Measurements from ENCODE around the gene MEX3B. TPM values are rescaled to one million over a fixed set of nuclear protein-coding genes. Genes with fewer than 3 reads are reported as not detected.
"Not testable (repeated sequence)": the region's sequence is repeated elsewhere in the genome, so short reads cannot be mapped to it uniquely, and the experiment has no call there.

Gene MEX3B
- total RNA-seq, 2 experiments from 2014 or later = 0.51 to 0.75 TPM

DNA sequence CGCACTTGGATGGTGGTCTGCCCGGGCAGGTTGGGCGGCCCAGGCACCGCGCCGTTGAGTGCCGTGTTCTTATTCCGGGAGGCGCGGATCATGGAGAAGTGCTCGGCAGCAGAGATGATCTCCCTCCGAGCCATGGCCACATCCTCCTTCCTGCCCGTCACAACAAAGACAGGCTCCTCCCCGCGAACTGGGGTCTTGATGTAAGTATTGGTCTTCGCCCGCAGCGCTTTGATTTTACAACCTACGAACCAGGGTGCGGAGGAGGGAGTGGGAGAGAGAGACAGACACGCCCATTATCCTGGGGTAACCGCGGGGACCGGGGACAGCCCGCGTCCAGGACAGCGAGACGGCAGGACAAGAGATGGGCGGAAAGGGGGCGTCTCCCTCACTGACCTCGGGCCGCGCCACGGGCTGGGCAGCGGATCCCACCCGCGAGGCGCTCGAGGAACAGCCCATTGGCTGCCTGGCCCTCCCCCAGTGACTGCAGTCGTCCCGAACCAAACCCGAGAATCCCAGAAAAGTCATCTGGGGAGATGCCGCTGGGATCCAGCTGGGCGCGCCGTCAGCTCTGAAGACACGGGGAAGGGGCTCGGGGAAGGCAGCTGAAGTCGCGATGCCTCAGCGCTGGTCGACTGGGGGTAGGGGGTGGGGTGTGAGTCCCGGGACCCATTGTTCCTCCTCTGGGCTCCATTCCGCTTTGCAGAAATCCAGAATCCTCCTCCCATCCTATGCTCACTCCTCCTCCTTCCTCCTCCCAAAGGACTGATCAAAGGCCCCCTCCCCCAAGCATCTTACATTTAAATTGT is 1.2 kb downstream of the MEX3B start:
- peaks cover 12% of the 10 kb centered on the region for H3K4me1 Mint-ChIP-seq
- ATAC-seq (ENCODE audit: low read depth) (no peak), DNase-seq (peak; percentile 51)
- peak overlapping the region; percentile 91 for H3K4me3 Mint-ChIP-seq
- H3K9me3 Mint-ChIP-seq = no peaks in the 10 kb centered on the region
- H3K36me3 Mint-ChIP-seq = no peaks in the 10 kb centered on the region
- POLR2A ChIA-PET = no interaction called here
- H3K27ac Mint-ChIP-seq = peak overlapping the region; percentile 16
- peaks cover 30% of the 10 kb centered on the region for H3K27me3 Mint-ChIP-seq

DNA sequence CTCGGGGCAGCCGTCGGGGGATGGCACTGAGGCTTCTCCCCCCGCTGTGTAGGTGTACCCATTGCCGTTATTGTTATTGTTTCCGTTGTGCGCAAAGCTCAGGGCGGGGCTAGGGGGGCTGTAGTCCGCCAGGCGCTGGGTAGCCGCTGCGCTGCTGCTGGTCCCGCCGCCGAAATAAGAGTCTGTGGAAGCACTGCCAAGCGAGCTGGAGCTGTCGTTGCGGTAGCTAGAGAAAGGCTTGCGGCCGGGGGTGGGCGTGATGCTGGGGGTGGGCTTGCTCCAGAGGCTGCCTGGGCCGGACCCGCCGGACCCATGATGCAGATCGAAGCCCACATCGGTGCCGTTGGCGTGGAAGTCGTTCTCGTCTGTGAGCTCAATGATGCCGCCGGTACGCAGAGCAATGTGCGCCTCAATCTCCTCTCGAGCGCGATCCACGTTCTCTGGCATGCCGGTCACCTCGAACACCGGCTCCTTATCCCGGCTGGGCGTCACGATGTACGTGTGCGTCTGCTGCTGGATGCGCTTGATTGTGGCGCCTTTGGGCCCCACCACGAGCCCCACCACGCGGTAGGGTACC is 1.9 kb downstream of the MEX3B start:
- Mint-ChIP-seq H3K27ac (peak overlapping the region; percentile 16), H3K27me3 (peaks cover 24% of the 10 kb centered on the region), H3K4me3 (peak overlapping the region; percentile 91), H3K4me1 (peaks cover 12% of the 10 kb centered on the region), H3K9me3 (no peaks in the 10 kb centered on the region), H3K36me3 (no peaks in the 10 kb centered on the region)
- no peak for ATAC-seq (ENCODE audit: low read depth)
- DNase-seq = no peak
- POLR2A ChIA-PET = no interaction called here

DNA sequence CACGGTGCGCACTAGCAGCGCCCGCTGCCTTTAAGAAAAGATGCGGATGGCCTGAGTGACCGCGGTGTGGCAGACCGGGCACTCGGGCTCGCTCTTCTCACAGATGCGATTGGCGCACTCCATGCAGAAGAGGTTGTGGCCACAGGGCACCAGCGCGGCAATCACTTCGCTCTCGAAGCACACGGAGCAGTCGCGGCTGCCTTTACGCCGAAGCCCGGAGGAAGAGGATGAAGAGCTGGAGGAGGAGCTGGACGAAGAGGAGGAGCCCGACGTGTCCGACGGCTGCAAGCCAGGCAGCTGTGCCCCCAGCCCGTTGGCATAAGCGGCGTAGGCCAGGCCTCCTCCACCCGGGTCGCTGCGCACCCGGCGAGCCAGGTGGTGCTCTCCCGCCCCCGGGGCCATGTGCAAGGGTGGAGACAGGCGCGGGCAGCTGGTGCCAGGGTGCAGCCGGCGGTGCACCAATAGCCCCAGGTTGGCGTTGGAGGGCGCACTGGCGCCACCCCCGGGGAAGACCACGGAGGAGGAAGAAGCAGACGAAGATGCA is 2.6 kb downstream of the MEX3B start:
- Mint-ChIP-seq H3K4me3 (peak overlapping the region; percentile 37), H3K36me3 (no peaks in the 10 kb centered on the region), H3K27ac (no peak overlapping the region), H3K27me3 (peaks cover 17% of the 10 kb centered on the region), H3K4me1 (peaks cover 12% of the 10 kb centered on the region), H3K9me3 (no peaks in the 10 kb centered on the region)
- ATAC-seq (ENCODE audit: low read depth) (no peak), DNase-seq (no peak)
- POLR2A ChIA-PET = no interaction called here

DNA sequence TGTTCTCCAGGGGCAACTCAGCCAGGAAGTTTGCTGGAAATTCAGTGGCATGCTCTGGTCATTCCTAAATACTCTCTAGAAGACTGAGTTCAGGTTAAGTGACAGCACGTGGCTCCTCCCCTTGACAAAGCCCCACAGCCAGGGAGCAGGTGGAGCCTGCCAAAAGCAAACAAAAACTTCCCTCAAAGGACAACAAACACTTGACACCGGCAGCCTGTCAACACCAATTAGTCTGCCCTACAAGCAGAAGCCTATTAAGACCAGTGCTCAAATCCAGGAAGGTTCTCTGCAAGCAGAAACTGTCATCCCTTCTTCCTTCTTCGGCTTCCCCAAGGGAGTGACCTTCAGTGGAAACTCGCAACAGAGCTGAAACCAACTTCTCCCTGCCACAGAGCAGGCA is 5.0 kb downstream of the MEX3B start:
- peaks cover 7% of the 10 kb centered on the region for H3K4me1 Mint-ChIP-seq
- DNase-seq = no peak
- POLR2A ChIA-PET = no interaction called here
- H3K9me3 Mint-ChIP-seq = no peaks in the 10 kb centered on the region
- H3K4me3 Mint-ChIP-seq = no peak overlapping the region
- no peak for ATAC-seq (ENCODE audit: low read depth)
- H3K27me3 Mint-ChIP-seq = peaks cover 9% of the 10 kb centered on the region
- no peak overlapping the region for H3K27ac Mint-ChIP-seq
- H3K36me3 Mint-ChIP-seq = no peaks in the 10 kb centered on the region

DNA sequence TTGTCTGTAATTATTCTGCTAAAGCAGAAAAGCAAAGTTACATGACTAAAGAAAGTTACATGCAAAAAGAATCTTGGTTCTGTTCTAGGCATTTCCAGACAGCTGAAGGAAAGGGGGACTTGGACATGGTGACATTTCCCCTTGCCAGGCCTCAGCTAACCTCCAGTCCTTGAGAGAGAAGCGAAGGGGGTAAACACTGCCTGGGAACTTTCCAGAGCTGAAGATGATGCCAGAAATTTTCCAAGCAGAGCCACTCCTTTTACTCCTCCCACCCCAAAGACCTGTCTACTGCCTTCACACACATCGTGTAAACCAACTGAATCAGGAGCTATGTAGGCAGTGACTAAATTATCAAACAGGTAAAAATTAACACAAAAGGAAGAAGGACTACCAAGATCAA is 5.4 kb downstream of the MEX3B start:
- peaks cover 9% of the 10 kb centered on the region for H3K27me3 Mint-ChIP-seq
- POLR2A ChIA-PET = no interaction called here
- H3K4me1 Mint-ChIP-seq = peaks cover 7% of the 10 kb centered on the region
- no peaks in the 10 kb centered on the region for H3K36me3 Mint-ChIP-seq
- no peak overlapping the region for H3K4me3 Mint-ChIP-seq
- DNase-seq (no peak), ATAC-seq (ENCODE audit: low read depth) (no peak)
- H3K9me3 Mint-ChIP-seq = no peaks in the 10 kb centered on the region
- H3K27ac Mint-ChIP-seq = no peak overlapping the region

DNA sequence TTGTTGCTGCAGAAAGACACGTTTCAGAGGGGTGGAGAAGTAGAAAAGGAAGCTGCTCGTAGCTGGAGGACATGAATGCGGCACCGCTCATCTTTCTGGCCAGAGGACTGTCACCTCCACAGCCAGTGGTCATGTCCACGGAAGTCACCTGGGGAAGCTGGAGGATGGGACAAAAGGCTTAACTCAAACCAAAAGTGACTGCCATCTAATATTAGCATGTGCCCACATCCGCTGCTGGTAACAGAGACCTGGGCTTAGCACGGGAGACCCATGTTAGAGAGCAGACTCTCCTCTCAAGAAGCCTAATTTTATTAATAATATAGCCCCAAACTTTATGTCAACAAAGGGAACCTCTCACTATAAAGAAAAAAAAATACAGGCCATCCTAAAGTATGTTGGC is 5.9 kb downstream of the MEX3B start:
- Mint-ChIP-seq H3K4me1 (peaks cover 5% of the 10 kb centered on the region), H3K4me3 (no peak overlapping the region), H3K36me3 (no peaks in the 10 kb centered on the region), H3K9me3 (no peaks in the 10 kb centered on the region), H3K27me3 (peaks cover 7% of the 10 kb centered on the region), H3K27ac (no peak overlapping the region)
- POLR2A ChIA-PET = no interaction called here
- ATAC-seq (ENCODE audit: low read depth) (no peak), DNase-seq (no peak)

DNA sequence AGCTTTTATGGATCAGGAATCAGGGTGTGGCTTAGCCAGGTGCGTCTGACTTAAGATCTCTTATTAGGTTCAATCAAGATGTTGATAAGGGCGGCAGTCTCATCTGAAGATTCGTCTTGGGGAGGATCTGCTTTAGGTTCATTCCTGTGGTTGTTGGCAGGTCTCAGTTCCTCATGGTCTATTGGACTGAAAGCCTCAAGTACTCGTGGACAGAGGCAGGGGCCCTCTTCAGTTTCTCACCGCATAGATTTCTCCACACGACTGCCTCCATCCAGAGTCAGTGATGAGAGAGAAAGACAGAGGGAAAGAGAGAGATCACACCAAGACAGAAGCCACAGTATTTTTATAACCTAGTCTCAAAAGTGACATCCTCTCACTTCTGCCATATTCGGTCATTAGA is 9.4 kb downstream of the MEX3B start:
- no peaks in the 10 kb centered on the region for H3K9me3 Mint-ChIP-seq

DNA sequence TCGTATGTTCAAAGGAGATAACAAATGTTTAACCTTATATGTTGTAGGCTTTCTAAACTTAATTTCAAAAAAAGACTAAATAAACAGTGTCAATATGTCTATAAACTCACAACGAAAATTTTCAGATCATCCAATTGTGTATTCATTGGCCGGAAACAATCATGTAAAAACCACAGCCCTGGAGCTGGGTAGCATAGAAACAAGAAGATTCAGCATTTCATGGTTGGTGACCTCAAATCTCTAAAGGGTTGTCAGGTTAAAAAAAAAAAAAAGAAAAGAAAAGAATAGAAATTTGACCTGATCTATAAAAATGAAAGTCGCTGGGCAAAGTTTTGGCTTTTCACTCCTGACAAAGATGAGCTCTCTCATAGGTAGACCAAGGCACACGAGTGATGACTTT is 13.9 kb downstream of the MEX3B start:
- H3K4me1 Mint-ChIP-seq = no peaks in the 10 kb centered on the region
- H3K36me3 Mint-ChIP-seq = no peaks in the 10 kb centered on the region
- POLR2A ChIA-PET = no interaction called here
- no peak overlapping the region for H3K27ac Mint-ChIP-seq
- no peak for DNase-seq
- no peak overlapping the region for H3K4me3 Mint-ChIP-seq
- H3K9me3 Mint-ChIP-seq = no peaks in the 10 kb centered on the region
- peaks cover 7% of the 10 kb centered on the region for H3K27me3 Mint-ChIP-seq
- ATAC-seq (ENCODE audit: low read depth) = no peak

More for the DNA sequence above, 9.4 kb downstream of the MEX3B start:
- POLR2A ChIA-PET = no interaction called here
- Mint-ChIP-seq H3K27ac (no peak overlapping the region), H3K36me3 (no peaks in the 10 kb centered on the region), H3K4me1 (no peaks in the 10 kb centered on the region), H3K4me3 (no peak overlapping the region), H3K27me3 (peaks cover 6% of the 10 kb centered on the region)
- DNase-seq (no peak), ATAC-seq (ENCODE audit: low read depth) (no peak)

DNA sequence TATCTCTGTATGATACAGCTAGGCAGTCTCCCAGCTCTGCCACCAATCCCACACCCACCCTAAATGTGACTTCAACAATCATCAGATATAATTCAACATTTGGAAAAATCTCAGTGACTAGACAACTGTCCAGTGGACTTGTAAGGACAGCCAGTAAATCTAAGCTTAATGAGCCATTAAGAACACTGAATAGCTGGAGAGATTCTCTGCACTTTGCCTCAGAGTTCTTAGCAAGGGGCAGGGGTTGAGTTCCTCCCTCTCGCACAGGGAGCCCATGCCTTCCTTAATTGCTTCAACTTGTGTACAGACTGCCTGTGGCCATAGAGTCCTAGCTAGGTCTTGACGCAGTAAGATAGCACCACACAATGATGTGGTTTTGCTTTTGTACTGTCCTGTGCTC is 15.6 kb downstream of the MEX3B start:
- peaks cover 8% of the 10 kb centered on the region for H3K27me3 Mint-ChIP-seq
- peaks cover 2% of the 10 kb centered on the region for H3K9me3 Mint-ChIP-seq
- DNase-seq (no peak), ATAC-seq (ENCODE audit: low read depth) (no peak)
- no peak overlapping the region for H3K4me3 Mint-ChIP-seq
- POLR2A ChIA-PET = no interaction called here
- H3K4me1 Mint-ChIP-seq = no peaks in the 10 kb centered on the region
- no peak overlapping the region for H3K27ac Mint-ChIP-seq
- H3K36me3 Mint-ChIP-seq = no peaks in the 10 kb centered on the region

DNA sequence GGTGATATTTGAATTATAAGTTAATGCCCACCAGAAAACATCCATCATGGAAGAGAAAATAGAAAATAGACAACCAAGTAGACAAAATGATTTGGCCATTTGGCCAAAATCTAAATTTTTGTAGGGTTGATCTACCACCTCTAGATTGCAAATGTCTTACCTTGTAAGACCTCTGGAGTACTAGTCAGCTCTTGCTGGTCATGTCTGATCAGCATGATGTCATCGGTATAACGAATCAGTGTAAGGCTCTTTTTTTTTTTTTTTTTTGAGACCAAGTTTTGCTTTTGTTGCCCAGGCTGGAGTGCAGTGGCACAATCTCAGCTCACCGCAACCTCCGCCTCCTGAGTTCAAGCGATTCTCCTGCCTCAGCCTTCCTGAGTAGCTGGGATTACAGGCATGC is 17.7 kb downstream of the MEX3B start:
- H3K4me3 Mint-ChIP-seq; H3K27me3 Mint-ChIP-seq; POLR2A ChIA-PET; H3K4me1 Mint-ChIP-seq; H3K9me3 Mint-ChIP-seq; H3K36me3 Mint-ChIP-seq; ATAC-seq (ENCODE audit: low read depth); H3K27ac Mint-ChIP-seq; DNase-seq: not testable (repeated sequence)

DNA sequence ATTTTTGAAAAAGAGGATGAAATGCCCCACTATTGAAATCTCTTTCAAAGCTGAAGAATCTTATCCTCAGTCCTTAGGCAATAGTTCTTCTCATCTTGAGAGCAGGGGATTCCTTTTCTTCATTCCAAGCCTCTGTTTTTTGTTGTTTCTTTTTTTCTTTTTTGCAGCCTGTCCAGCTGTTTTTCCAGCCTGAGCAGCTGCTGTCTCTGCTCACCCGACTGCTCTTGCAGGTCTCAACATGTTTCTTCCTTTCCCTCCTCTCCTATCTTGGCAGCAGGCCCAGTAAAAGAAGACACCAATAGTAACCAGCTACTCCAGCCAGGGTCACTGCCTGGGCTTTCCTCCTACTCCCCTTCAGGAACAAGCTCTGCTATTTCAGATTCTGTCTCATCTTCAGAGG is 23.8 kb downstream of the MEX3B start:
- DNase-seq = no peak
- no peak overlapping the region for H3K27ac Mint-ChIP-seq
- peaks cover 2% of the 10 kb centered on the region for H3K4me1 Mint-ChIP-seq
- no peak for ATAC-seq (ENCODE audit: low read depth)
- POLR2A ChIA-PET = interaction anchor here (0.7 kb wide), 1 partner anchor 499 kb away, joined by 3 read pairs; no protein-coding TSS in a partner anchor
- H3K36me3 Mint-ChIP-seq = no peaks in the 10 kb centered on the region
- peaks cover 13% of the 10 kb centered on the region for H3K27me3 Mint-ChIP-seq
- peaks cover 2% of the 10 kb centered on the region for H3K9me3 Mint-ChIP-seq
- H3K4me3 Mint-ChIP-seq = no peak overlapping the region

DNA sequence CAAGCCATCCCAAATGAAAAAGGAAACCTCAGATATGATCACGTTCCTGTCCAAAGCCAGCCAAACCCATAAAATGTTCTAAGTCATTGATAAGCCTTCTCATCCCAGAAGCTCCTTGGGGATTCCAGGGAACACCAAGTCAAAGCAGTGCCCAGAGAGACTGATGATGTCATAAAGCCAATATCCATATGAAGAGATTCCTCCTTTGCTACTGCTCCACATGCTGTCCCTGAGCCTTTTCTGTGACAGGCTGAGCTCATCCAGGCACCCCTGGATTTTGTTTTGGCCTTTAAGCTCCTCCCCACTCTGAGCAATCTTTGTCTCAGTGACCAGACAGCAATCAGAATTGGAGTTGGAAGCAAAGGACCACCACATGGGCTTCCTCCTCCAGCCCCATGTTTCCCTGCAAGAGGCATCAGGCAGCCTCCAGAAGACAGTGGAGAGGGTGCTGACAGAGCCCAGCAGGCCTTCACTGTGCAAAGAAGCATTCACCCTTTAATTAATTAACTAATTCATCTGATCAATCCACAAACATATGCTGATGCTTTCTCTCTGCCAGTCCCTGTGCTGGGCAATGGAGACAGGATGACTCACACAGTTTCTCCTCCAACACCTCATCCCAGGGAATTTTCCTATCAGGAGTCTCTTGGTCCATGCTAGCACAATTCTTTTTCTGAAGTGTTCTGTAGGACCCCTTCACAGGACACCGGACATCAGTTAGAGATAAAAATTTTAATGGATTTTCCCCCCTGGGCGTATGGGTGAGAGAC is 25.0 kb downstream of the MEX3B start:
- POLR2A ChIA-PET = no interaction called here
- Mint-ChIP-seq H3K36me3 (no peaks in the 10 kb centered on the region), H3K27me3 (peaks cover 15% of the 10 kb centered on the region), H3K9me3 (no peaks in the 10 kb centered on the region), H3K4me3 (no peak overlapping the region), H3K4me1 (peaks cover 2% of the 10 kb centered on the region), H3K27ac (no peak overlapping the region)
- DNase-seq (no peak), ATAC-seq (ENCODE audit: low read depth) (no peak)

DNA sequence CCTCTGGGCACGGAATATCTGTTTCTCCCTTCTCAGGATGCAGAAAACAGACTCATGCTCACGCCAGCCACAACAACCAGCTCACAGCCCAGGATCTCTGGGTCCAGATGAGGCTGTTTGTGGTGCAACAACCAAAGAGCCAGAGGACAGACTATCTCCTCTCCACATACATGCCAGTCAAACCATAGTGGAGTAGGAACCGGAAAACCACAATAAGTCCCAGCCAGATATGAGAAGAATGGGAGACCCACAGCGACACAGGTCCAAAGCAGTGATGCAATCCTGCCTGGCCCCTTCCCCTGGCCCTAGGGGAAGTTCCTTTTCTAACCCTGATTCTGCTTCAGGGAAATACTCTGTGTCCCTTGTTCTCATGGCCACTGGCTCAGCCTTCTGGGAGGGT is 27.6 kb downstream of the MEX3B start:
- DNase-seq (no peak), ATAC-seq (ENCODE audit: low read depth) (no peak)
- Mint-ChIP-seq H3K27me3 (peaks cover 15% of the 10 kb centered on the region), H3K36me3 (no peaks in the 10 kb centered on the region), H3K9me3 (no peaks in the 10 kb centered on the region), H3K4me1 (peaks cover 2% of the 10 kb centered on the region), H3K27ac (no peak overlapping the region), H3K4me3 (no peak overlapping the region)
- POLR2A ChIA-PET = no interaction called here

DNA sequence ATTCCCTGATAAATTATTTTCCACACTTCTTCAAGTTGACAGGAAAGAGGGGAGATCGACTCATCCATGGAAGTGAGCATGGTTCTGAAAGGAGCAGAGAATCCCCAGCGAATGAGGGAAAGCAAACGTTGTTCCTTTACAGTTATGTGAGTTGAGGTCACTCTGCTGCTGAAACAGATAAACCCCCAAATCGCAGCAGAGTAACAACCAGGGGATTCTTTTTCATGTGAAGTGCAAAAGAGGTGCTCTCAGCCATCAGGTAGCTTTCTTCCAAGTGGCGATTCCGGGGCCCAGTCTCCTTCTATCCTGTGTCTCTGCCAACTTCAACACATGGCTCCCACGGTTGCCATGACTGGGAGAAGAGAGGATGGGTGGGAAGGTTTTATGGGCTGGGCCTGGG is 28.2 kb downstream of the MEX3B start:
- no peaks in the 10 kb centered on the region for H3K36me3 Mint-ChIP-seq
- peaks cover 2% of the 10 kb centered on the region for H3K4me1 Mint-ChIP-seq
- POLR2A ChIA-PET = no interaction called here
- H3K4me3 Mint-ChIP-seq = no peak overlapping the region
- H3K27ac Mint-ChIP-seq = no peak overlapping the region
- no peaks in the 10 kb centered on the region for H3K9me3 Mint-ChIP-seq
- DNase-seq = no peak
- no peak for ATAC-seq (ENCODE audit: low read depth)
- peaks cover 15% of the 10 kb centered on the region for H3K27me3 Mint-ChIP-seq
